GM21737 (cell line): Measurements from ENCODE around the gene IQCH.
"Not testable (repeated sequence)": the region's sequence is repeated elsewhere in the genome, so short reads cannot be mapped to it uniquely, and the experiment has no call there.

Experiments
- ATAC-seq: cut with Tn5 transposase; IDR thresholded peaks from one replicate; pipeline ENCODE4 v1.9.1; 2021; ENCODE audit warnings: mild to moderate bottlenecking, moderate library complexity; ENCODE audit not compliant: unreplicated experiment

Gene IQCH

GRCh38 chr15:67349634-67350033, 95.0 kb downstream of the IQCH start:
- ATAC-seq, result no peak

- ATAC-seq, result no peak
Measured at GRCh38 chr15:67350042-67350441, 95.5 kb downstream of the IQCH start.

GRCh38 chr15:67358391-67358790, 103.8 kb downstream of the IQCH start:
- ATAC-seq, result no peak

- ATAC-seq, result no peak
Measured at GRCh38 chr15:67358812-67359211, 104.2 kb downstream of the IQCH start.

DNA sequence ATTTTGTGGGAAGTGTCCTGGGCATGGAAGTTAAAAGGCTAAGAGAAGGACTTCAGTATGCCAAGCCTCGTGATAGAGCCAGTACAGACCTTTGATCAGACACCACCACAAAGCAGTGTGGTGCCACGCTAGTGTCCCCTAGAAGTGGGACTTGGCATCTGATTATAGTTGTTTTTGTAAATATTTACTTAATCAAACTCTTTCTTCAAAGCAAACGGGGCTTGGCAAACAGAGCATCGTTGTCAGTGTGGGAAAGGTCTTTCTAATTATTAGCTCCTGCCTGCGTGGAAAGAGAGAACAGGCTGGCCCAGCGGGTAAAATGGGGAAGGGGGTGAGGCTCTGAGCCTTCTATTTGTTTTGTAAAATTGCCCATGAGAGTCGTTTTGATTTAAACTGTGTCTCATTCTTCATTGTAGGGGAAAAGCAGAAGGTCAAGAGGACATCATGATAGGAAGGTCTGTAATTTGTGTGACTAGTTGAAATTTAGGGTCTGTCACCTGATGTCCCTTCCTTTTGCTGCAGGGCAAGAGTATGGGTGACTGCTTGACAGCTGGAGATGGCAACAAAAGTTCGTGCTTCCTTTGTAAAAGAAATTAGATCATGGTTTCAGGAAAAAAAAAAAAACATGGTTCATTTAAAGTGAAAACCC, 105.0 kb downstream of the IQCH start:
- ATAC-seq, result no peak

DNA sequence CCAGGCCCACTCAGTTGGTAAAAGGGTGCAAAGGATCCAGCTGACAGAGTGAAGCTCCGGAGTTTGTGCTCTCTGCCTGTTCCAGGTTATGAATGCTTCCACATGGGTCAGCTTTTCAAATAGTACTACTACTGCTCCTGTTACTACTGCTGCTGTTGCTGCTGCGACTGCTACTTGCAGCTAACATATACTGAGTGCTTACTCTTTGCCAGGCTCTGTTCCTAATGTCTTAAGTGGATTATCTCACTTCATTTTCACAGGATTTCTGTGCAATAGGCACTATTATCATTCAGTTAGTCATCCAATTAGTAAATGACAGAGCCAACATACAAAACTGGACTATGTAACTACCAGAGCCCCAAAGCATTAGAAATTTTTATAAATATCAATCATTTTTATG, 106.5 kb downstream of the IQCH start:
- no peak for ATAC-seq

DNA sequence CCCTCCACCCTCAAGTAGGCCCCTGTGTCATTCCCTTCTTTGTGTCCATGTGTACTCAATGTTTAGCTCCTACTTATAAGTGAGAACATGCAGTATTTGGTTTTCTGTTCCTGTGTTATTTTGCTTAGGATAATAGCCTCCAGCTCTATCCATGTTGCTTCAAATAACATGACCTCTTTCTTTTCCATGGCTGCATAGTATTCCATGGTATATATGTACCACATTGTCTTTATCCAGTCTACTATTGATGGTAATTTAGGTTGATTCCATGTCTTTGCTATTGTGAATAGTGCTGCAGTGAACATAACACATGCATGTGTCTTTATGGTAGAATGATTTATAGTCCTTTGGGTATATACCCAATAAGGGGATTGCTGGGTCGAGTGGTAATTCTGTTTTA, 109.1 kb downstream of the IQCH start:
- ATAC-seq, result not testable (repeated sequence)

GRCh38 chr15:67365994-67366393, 111.4 kb downstream of the IQCH start:
- no peak for ATAC-seq

- no peak for ATAC-seq
Measured at GRCh38 chr15:67366904-67367303, 112.3 kb downstream of the IQCH start.

DNA sequence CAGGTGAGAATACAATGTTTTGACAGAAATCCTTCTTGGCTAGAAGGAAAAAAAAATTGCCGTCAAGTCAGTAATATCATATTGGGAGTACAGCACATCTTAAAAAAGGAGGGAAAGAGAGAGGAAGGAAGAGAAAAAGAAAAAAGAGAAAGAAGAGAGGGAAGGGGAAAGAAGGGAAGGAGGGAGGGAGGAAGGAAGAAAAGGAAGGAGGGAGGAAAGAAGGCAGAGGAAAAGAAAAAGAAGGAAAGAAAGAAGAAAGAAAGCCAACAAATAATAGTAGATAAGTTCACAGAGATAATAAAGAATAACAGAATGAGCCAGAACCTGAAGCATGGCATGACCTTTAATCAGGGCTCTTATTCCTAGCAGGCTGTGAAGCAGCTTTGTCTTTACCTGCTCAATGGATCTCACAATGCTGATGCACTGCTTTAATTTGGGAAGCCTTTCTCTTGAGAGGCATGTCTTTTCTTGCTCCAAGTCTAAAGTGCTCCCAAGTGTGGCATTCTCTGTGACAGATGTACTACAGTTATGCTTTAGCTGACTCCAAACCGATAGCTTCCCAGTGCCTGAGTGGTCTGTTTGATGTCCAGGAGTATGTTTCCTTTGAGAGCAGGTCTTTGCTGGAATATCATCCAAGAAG, 114.9 kb downstream of the IQCH start:
- no peak for ATAC-seq

- no peak for ATAC-seq
Measured at GRCh38 chr15:67370206-67370954, 115.8 kb downstream of the IQCH start.

DNA sequence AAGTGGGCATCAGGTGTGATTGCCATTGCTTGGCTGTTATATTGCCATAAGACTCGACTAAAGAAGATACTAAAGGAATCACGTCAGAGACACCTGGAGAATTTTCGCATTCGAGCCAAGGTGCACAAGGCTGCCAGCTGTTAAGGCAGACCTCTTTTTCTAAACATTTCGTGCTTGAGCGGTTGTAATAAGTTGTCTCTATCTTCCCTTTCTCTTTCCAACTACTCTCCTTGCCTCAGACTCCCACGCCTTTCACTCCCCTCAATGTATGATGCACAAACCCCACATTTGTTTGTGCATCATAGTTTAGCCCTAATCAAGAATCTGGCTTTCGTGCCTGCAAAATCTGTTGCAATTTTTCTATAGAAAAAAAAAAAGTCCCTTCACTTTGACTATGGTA, 118.0 kb downstream of the IQCH start:
- no peak for ATAC-seq

- no peak for ATAC-seq
Measured at GRCh38 chr15:67372986-67373675, 118.5 kb downstream of the IQCH start.

DNA sequence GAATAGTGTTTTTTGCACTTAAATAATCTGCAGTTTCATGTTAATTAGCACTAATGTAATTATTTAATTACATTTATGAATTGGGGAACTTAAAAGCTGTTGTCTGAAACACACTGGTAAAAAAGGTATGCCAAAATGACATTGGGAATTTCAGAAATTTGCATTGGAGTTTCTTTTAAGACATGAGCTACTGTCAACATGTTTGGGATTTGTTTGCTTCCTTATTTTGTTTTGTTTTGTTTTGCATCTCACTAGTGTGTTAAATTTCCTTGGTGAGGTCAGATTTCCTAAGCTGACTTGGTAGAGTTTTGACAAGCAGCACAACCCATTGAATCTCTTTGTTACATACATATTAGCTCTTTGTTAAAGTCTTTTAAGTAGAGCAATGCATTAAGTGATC, 119.4 kb downstream of the IQCH start:
- no peak for ATAC-seq

DNA sequence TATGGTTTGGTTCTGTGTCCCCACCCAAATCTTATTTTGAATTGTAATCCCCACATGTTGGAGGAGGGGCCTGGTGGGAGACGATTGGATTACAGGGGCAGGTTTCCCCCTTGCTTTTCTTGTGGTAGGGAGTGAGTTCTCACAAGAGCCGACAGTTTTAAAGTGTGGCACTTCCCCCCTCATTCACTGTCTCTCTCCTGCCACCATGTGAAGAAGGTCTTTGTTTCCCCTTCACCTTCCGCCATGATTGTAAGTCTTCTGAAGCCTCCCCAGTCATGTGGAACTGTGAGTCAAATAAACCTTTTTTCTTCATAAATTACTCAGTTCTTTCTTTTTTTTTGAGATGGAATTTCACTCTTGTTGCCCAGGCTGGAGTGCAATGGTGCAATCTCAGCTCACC, 124.9 kb downstream of the IQCH start:
- ATAC-seq, result no peak

DNA sequence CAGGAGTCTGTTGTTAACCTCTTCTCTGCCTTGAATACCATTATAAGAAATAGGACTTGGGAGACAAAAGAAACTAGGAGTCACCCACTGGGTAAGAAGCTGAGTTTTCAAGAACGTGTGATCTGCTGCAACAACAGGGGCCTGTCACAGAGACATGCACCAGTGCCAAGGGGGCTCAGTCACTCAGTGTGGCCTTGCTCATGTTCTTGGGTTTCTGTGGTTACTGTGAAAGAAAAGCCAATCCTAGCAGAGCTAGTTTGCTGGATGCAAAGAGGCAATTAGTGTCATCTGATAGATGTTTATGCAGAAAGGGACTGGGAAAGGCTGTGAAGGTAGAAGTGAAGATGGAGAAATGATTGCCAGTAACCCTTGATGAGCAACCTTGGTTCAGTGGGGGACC, 126.3 kb downstream of the IQCH start:
- ATAC-seq, result no peak

- ATAC-seq, result no peak
Measured at GRCh38 chr15:67381416-67382045, 126.9 kb downstream of the IQCH start.

GRCh38 chr15:67382723-67383122, 128.1 kb downstream of the IQCH start:
- no peak for ATAC-seq

DNA sequence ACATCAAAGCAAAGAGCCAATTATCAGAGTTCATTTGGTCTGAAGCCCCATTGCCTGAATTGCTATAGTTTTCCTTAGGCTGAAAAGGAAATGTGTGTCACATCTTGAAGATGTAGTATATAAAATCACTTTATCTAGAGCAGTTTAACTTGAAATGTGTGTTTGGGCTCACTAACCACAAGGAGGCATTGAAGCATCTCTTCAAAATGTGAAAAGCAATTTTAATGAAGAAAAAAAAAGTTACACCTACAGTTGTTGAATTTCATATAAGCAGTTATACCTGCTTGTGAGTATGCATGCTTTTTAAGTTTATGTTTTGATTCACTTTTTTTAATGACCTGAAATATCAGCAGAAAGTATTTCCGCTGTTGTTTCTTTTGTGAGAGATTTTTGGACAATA, 129.3 kb downstream of the IQCH start:
- no peak for ATAC-seq

DNA sequence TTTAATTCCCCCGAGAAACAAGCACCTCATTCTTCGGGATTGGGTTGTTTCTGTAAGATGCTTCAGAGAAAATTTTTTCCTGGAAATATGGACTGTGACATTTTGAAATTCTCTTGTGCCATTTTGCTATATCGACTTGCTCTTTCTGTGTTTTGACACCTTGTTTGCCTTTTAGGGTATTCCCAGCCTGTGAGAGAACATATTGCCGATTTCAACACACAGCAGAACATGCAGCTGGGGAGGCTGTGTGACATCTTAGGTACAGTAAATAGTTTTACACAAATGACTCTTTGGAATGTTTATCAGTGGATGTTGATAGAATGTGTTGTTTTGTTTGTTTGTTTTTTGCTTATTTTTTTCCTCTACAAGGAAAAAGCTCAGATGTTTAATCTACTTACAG, 130.2 kb downstream of the IQCH start:
- ATAC-seq, result no peak

DNA sequence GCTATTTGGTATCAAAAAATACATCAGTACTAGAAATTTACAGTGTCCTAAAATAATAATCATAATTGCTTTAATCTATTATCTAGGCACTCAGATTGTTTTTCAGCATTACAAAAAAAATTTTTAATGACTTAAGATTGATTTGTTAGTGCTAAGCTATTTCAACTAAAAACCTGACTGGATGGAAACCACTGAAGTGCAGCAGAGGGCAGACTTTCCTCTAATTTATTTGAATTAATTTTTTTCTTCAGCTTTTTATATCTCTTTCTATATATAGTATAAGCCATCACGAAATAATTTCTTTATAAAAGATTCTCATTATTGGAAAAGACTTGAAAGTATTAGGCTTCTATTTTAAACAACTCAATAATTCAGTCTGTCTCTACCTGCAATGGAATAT, 131.4 kb downstream of the IQCH start:
- ATAC-seq, result no peak
